ENCODE data around the gene CADPS. TPM values are rescaled to one million over a fixed set of nuclear protein-coding genes. Genes with fewer than 3 reads are reported as not detected.

Gene CADPS
- total RNA-seq, 1 experiment from 2014 or later, result 7.0 TPM

DNA sequence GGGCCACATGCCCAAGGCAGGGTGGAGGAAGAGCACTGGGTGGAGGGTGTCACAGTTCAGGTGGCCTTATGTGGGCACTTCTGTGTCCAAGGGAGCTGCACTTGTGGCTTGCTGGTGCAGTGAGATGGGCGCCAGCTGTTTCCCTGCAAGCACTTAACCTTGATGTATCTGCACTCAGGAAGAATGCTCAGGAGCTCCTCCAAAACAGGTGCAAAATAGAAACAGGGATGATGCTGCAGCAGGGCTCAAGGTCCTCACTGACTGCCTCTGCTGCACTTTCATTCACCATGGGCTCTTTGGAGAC is 151.3 kb downstream of the CADPS start:
- Mint-ChIP-seq H3K27ac (no peak overlapping the region), H3K36me3 (no peaks in the 10 kb centered on the region), H3K4me1 (peaks cover 26% of the 10 kb centered on the region), H3K4me3 (no peak overlapping the region), H3K9me3 (no peaks in the 10 kb centered on the region), H3K27me3 (ENCODE audit: low read depth) (no peaks in the 10 kb centered on the region; the same call in 1 of the 2 replicates)
- DNase-seq (ENCODE audit: low spot score), result no peak
- CTCF ChIA-PET, result interaction anchor here (0.7 to 1.7 kb wide), 7 partner anchors 12 to 202 kb away, joined by 3 to 10 read pairs (median 3); no protein-coding TSS in a partner anchor
- ATAC-seq, result peak; percentile 56
- TF ChIP-seq NR3C1 (CRISPR knock-in tag; conservative IDR thresholded peaks at IDR 0.05; ENCODE audit: low read depth), result no peak
- TF ChIP-seq, protein P1, sequence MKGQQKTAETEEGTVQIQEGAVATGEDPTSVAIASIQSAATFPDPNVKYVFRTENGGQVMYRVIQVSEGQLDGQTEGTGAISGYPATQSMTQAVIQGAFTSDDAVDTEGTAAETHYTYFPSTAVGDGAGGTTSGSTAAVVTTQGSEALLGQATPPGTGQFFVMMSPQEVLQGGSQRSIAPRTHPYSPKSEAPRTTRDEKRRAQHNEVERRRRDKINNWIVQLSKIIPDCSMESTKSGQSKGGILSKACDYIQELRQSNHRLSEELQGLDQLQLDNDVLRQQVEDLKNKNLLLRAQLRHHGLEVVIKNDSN (CRISPR knock-in tag; IDR thresholded peaks at IDR 0.05), result no peak
- TF ChIP-seq, protein P2, sequence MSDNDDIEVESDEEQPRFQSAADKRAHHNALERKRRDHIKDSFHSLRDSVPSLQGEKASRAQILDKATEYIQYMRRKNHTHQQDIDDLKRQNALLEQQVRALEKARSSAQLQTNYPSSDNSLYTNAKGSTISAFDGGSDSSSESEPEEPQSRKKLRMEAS (CRISPR knock-in tag; IDR thresholded peaks at IDR 0.05), result no peak
- TF ChIP-seq KAT7 (CRISPR knock-in tag; IDR thresholded peaks at IDR 0.05; ENCODE audit: borderline replicate concordance), result no peak
- TF ChIP-seq, protein P3, sequence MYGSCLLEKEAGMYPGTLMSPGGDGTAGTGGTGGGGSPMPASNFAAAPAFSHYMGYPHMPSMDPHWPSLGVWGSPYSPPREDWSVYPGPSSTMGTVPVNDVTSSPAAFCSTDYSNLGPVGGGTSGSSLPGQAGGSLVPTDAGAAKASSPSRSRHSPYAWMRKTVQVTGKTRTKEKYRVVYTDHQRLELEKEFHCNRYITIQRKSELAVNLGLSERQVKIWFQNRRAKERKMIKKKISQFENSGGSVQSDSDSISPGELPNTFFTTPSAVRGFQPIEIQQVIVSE (CRISPR knock-in tag; IDR thresholded peaks at IDR 0.05; ENCODE audit: borderline replicate concordance), result no peak
- POLR2A ChIA-PET, result no interaction called here

DNA sequence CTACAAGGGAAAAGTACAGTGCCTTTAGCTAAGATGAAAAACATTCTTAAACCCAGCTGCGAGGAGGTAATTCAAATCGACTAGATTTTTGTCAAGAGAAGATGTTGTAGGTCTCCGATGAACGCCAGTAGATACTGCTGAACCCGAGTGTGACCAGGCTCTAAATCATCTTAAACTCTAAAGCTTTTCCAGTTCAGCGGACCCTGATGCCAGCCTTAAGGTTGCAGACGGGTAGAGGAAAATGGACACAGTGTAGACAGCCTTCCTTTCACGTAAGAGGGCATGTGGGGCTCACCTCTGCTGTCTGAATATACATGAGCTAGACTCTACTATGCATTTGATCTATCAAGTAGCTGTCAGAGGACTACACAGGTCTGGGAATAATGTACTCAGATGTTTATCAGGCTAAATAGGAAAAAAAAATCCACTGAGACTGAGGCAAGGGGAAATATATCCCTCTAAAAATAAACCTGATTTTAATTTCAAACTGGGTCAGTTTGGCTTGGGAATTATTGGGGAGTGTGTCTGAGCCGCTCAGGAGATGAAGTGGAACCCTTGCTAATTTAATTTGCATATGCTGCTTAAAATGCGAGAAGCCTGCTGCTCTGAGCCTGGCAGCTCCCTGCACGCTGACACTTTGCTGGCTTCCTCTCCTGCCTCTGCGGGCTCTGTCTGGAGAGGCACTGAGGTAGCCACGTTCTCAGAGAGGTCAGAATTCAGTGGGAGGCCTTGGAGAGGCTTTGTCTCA is 151.9 kb downstream of the CADPS start:
- POLR2A ChIA-PET, result no interaction called here
- H3K27me3 Mint-ChIP-seq (ENCODE audit: low read depth), result no peaks in the 10 kb centered on the region; the same call in 1 of the 2 replicates
- peaks cover 31% of the 10 kb centered on the region for H3K4me1 Mint-ChIP-seq
- peak; percentile 34 for DNase-seq (ENCODE audit: low spot score)
- no peaks in the 10 kb centered on the region for H3K36me3 Mint-ChIP-seq
- TF ChIP-seq, protein P4, sequence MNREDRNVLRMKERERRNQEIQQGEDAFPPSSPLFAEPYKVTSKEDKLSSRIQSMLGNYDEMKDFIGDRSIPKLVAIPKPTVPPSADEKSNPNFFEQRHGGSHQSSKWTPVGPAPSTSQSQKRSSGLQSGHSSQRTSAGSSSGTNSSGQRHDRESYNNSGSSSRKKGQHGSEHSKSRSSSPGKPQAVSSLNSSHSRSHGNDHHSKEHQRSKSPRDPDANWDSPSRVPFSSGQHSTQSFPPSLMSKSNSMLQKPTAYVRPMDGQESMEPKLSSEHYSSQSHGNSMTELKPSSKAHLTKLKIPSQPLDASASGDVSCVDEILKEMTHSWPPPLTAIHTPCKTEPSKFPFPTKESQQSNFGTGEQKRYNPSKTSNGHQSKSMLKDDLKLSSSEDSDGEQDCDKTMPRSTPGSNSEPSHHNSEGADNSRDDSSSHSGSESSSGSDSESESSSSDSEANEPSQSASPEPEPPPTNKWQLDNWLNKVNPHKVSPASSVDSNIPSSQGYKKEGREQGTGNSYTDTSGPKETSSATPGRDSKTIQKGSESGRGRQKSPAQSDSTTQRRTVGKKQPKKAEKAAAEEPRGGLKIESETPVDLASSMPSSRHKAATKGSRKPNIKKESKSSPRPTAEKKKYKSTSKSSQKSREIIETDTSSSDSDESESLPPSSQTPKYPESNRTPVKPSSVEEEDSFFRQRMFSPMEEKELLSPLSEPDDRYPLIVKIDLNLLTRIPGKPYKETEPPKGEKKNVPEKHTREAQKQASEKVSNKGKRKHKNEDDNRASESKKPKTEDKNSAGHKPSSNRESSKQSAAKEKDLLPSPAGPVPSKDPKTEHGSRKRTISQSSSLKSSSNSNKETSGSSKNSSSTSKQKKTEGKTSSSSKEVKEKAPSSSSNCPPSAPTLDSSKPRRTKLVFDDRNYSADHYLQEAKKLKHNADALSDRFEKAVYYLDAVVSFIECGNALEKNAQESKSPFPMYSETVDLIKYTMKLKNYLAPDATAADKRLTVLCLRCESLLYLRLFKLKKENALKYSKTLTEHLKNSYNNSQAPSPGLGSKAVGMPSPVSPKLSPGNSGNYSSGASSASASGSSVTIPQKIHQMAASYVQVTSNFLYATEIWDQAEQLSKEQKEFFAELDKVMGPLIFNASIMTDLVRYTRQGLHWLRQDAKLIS (CRISPR knock-in tag; IDR thresholded peaks at IDR 0.05; ENCODE audit: borderline replicate concordance), result no peak
- TF ChIP-seq ZNF671 (CRISPR knock-in tag; IDR thresholded peaks at IDR 0.05), result no peak
- TF ChIP-seq CREB1 (CRISPR knock-in tag; IDR thresholded peaks at IDR 0.05), result no peak
- TF ChIP-seq ZNF232 (CRISPR knock-in tag; IDR thresholded peaks at IDR 0.05), result no peak
- H3K4me3 Mint-ChIP-seq, result no peak overlapping the region
- CTCF ChIA-PET, result interaction anchor here (0.7 to 1.7 kb wide), 7 partner anchors 12 to 203 kb away, joined by 3 to 10 read pairs (median 3); no protein-coding TSS in a partner anchor
- H3K9me3 Mint-ChIP-seq, result no peaks in the 10 kb centered on the region
- H3K27ac Mint-ChIP-seq, result no peak overlapping the region
- ATAC-seq, result peak; percentile 87

DNA sequence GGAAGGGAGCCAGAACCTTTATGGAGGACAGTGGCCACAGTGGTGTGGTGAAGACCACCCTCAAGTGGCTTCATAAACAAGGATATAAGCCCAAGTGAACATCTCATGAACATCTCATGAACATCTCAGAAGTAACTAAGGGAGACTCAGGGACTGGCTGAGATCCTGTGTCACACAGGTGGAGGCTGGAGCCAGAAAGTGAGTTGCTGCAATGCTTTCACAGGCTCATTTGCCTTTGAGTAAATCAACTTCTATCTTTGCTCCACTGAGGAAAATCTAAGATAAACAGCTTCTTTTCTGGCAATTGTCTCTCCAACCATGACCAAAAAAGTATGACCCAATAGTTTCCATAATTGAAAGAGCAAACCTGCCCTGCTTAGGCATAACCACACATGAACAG is 152.9 kb downstream of the CADPS start:
- Mint-ChIP-seq H3K9me3 (no peaks in the 10 kb centered on the region), H3K4me3 (no peak overlapping the region), H3K36me3 (no peaks in the 10 kb centered on the region), H3K27me3 (ENCODE audit: low read depth) (no peaks in the 10 kb centered on the region; the same call in 1 of the 2 replicates), H3K27ac (no peak overlapping the region), H3K4me1 (peaks cover 32% of the 10 kb centered on the region)
- ChIA-PET POLR2A (no interaction called here), CTCF (interaction anchor here (0.5 to 1.5 kb wide), 2 partner anchors 19 to 21 kb away, joined by 3 to 4 read pairs; no protein-coding TSS in a partner anchor)
- no peak for DNase-seq (ENCODE audit: low spot score)
- no peak for ATAC-seq
- TF ChIP-seq, protein P3 (CRISPR knock-in tag; IDR thresholded peaks at IDR 0.05; ENCODE audit: borderline replicate concordance), result no peak
- TF ChIP-seq TEAD1 (CRISPR knock-in tag; IDR thresholded peaks at IDR 0.05), result no peak
- no peak for TF ChIP-seq RORB (CRISPR knock-in tag; IDR thresholded peaks at IDR 0.05)
- TF ChIP-seq, protein P5, sequence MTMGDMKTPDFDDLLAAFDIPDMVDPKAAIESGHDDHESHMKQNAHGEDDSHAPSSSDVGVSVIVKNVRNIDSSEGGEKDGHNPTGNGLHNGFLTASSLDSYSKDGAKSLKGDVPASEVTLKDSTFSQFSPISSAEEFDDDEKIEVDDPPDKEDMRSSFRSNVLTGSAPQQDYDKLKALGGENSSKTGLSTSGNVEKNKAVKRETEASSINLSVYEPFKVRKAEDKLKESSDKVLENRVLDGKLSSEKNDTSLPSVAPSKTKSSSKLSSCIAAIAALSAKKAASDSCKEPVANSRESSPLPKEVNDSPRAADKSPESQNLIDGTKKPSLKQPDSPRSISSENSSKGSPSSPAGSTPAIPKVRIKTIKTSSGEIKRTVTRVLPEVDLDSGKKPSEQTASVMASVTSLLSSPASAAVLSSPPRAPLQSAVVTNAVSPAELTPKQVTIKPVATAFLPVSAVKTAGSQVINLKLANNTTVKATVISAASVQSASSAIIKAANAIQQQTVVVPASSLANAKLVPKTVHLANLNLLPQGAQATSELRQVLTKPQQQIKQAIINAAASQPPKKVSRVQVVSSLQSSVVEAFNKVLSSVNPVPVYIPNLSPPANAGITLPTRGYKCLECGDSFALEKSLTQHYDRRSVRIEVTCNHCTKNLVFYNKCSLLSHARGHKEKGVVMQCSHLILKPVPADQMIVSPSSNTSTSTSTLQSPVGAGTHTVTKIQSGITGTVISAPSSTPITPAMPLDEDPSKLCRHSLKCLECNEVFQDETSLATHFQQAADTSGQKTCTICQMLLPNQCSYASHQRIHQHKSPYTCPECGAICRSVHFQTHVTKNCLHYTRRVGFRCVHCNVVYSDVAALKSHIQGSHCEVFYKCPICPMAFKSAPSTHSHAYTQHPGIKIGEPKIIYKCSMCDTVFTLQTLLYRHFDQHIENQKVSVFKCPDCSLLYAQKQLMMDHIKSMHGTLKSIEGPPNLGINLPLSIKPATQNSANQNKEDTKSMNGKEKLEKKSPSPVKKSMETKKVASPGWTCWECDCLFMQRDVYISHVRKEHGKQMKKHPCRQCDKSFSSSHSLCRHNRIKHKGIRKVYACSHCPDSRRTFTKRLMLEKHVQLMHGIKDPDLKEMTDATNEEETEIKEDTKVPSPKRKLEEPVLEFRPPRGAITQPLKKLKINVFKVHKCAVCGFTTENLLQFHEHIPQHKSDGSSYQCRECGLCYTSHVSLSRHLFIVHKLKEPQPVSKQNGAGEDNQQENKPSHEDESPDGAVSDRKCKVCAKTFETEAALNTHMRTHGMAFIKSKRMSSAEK (CRISPR knock-in tag; IDR thresholded peaks at IDR 0.05; ENCODE audit: borderline replicate concordance), result no peak
- no peak for TF ChIP-seq NFATC4 (CRISPR knock-in tag; IDR thresholded peaks at IDR 0.05)
- TF ChIP-seq, protein P6, sequence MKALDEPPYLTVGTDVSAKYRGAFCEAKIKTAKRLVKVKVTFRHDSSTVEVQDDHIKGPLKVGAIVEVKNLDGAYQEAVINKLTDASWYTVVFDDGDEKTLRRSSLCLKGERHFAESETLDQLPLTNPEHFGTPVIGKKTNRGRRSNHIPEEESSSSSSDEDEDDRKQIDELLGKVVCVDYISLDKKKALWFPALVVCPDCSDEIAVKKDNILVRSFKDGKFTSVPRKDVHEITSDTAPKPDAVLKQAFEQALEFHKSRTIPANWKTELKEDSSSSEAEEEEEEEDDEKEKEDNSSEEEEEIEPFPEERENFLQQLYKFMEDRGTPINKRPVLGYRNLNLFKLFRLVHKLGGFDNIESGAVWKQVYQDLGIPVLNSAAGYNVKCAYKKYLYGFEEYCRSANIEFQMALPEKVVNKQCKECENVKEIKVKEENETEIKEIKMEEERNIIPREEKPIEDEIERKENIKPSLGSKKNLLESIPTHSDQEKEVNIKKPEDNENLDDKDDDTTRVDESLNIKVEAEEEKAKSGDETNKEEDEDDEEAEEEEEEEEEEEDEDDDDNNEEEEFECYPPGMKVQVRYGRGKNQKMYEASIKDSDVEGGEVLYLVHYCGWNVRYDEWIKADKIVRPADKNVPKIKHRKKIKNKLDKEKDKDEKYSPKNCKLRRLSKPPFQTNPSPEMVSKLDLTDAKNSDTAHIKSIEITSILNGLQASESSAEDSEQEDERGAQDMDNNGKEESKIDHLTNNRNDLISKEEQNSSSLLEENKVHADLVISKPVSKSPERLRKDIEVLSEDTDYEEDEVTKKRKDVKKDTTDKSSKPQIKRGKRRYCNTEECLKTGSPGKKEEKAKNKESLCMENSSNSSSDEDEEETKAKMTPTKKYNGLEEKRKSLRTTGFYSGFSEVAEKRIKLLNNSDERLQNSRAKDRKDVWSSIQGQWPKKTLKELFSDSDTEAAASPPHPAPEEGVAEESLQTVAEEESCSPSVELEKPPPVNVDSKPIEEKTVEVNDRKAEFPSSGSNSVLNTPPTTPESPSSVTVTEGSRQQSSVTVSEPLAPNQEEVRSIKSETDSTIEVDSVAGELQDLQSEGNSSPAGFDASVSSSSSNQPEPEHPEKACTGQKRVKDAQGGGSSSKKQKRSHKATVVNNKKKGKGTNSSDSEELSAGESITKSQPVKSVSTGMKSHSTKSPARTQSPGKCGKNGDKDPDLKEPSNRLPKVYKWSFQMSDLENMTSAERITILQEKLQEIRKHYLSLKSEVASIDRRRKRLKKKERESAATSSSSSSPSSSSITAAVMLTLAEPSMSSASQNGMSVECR (CRISPR knock-in tag; IDR thresholded peaks at IDR 0.05; ENCODE audit: borderline replicate concordance), result no peak
